Ishikawa (cell line): Measurements from ENCODE around the gene PPP1R3C.

Experiments used
- EP300 ChIP-seq: IDR thresholded peaks from 2 replicates; pipeline ENCODE4 v1.6.1; 2012; ENCODE audit warnings: borderline replicate concordance
- NFIC ChIP-seq: IDR thresholded peaks from 2 replicates; pipeline ENCODE4 v1.6.1; 2012
- RAD21 ChIP-seq: IDR thresholded peaks from 2 replicates; pipeline ENCODE4 v1.6.1; 2012; ENCODE audit warnings: low read depth
- TAF1 ChIP-seq: IDR thresholded peaks from 2 replicates; pipeline ENCODE4 v1.6.1; 2012; ENCODE audit warnings: low read depth, mild to moderate bottlenecking
- TCF12 ChIP-seq: IDR thresholded peaks from 2 replicates; pipeline ENCODE4 v1.6.1; 2012; ENCODE audit warnings: low read depth
- USF1 ChIP-seq: IDR thresholded peaks from 2 replicates; pipeline ENCODE4 v1.6.1; 2012
- YY1 ChIP-seq: IDR thresholded peaks from 2 replicates; pipeline ENCODE4 v1.6.1; 2012; ENCODE audit warnings: low read depth
- ZBTB7A ChIP-seq: IDR thresholded peaks from 2 replicates; pipeline ENCODE4 v1.6.1; 2012; ENCODE audit warnings: low read depth

GRCh38 chr10:91636892-91637291 lies 4.0 kb upstream of the PPP1R3C start:
- TF ChIP-seq TAF1 (no peak), RAD21 (no peak), EP300 (no peak), ZBTB7A (no peak), NFIC (no peak), YY1 (no peak), TCF12 (no peak), USF1 (no peak)
